HG03135 (cell line): ENCODE results near the gene OSGEP.

Source experiments
- ATAC-seq: cut with Tn5 transposase; IDR thresholded peaks from one replicate; pipeline ENCODE4 v1.9.1; 2021; ENCODE audit warnings: mild to moderate bottlenecking, moderate library complexity; ENCODE audit not compliant: unreplicated experiment

OSGEP gene

GRCh38 chr14:20454516-20455354 is at the start of gene OSGEP, which contains the start of gene APEX1:
Gene OSGEP (minus strand): TSS chr14:20454812. CDS start chr14:20454683, 129 bp downstream.
Gene APEX1 (plus strand): TSS chr14:20455226. CDS start chr14:20455646, 420 bp downstream.
- ATAC-seq: peak; percentile 86

- no peak for ATAC-seq
Measured at GRCh38 chr14:20503898-20504297, 49.3 kb upstream of the OSGEP start.

GRCh38 chr14:20501346-20501745 is 46.7 kb upstream of the OSGEP start:
- no peak for ATAC-seq

GRCh38 chr14:20499881-20500280 is 45.3 kb upstream of the OSGEP start:
- no peak for ATAC-seq

GRCh38 chr14:20499108-20499507 is 44.5 kb upstream of the OSGEP start:
- ATAC-seq: no peak

GRCh38 chr14:20498622-20499021 is 44.0 kb upstream of the OSGEP start:
- ATAC-seq: no peak

GRCh38 chr14:20494935-20495766 is 40.5 kb upstream of the OSGEP start:
- ATAC-seq: no peak

GRCh38 chr14:20493634-20494033 is 39.0 kb upstream of the OSGEP start:
- ATAC-seq: no peak

- ATAC-seq: no peak
Measured at GRCh38 chr14:20492486-20492885, 37.9 kb upstream of the OSGEP start.

GRCh38 chr14:20490563-20490962 is 36.0 kb upstream of the OSGEP start:
- no peak for ATAC-seq

- peak; percentile 48 for ATAC-seq
Measured at GRCh38 chr14:20489093-20489994, 34.7 kb upstream of the OSGEP start.

- ATAC-seq: no peak
Measured at GRCh38 chr14:20487396-20487725, 32.7 kb upstream of the OSGEP start.

GRCh38 chr14:20486684-20487395 is 32.2 kb upstream of the OSGEP start:
- ATAC-seq: no peak

GRCh38 chr14:20485900-20486299 is 31.3 kb upstream of the OSGEP start:
- no peak for ATAC-seq

- no peak for ATAC-seq
Measured at GRCh38 chr14:20482382-20482781, 27.8 kb upstream of the OSGEP start.

GRCh38 chr14:20478894-20479293 is 24.3 kb upstream of the OSGEP start:
- no peak for ATAC-seq

- no peak for ATAC-seq
Measured at GRCh38 chr14:20477211-20477876, 22.7 kb upstream of the OSGEP start.

- no peak for ATAC-seq
Measured at GRCh38 chr14:20476776-20477175, 22.2 kb upstream of the OSGEP start.

GRCh38 chr14:20472536-20473169 is 18.0 kb upstream of the OSGEP start:
- no peak for ATAC-seq
